Neural progenitor cell (in vitro differentiated cells): ENCODE data around the gene PSTPIP1. TPM values are rescaled to one million over a fixed set of nuclear protein-coding genes. Genes with fewer than 3 reads are reported as not detected.

Source experiments
- DNase-seq: peaks from one replicate; pipeline ENCODE4 v3.0.0-alpha.2; 2016; ENCODE audit warnings: low spot score
- H2AFZ ChIP-seq: fragments of 200-600 bp; sonication (generic); replicated peaks from 2 replicates; pipeline ENCODE4 v1.6.1; 2016; ENCODE audit warnings: antibody characterized with exemption
- H3F3A ChIP-seq: fragments of 200-600 bp; sonication (generic); 2 replicates; pipeline ENCODE4 v1.6.1; 2016; ENCODE audit warnings: antibody characterized with exemption, low read depth
- H3K27ac ChIP-seq: fragments of 200-600 bp; sonication (generic); 2 replicates; pipeline ENCODE4 v1.5.1; 2016; ENCODE audit warnings: mild to moderate bottlenecking
- H3K27me3 ChIP-seq: fragments of 200-600 bp; sonication (generic); 2 replicates; pipeline ENCODE4 v1.6.1; 2016; ENCODE audit warnings: mild to moderate bottlenecking, moderate library complexity
- H3K36me3 ChIP-seq: fragments of 200-600 bp; sonication (generic); 2 replicates; pipeline ENCODE4 v1.5.1; 2016
- H3K4me1 ChIP-seq: fragments of 200-600 bp; sonication (generic); 2 replicates; pipeline ENCODE4 v1.6.1; 2016; ENCODE audit warnings: mixed run types
- H3K4me2 ChIP-seq: fragments of 200-600 bp; sonication (generic); 2 replicates; pipeline ENCODE4 v1.6.1; 2016
- H3K4me3 ChIP-seq: fragments of 200-600 bp; sonication (generic); 2 replicates; pipeline ENCODE4 v1.5.1; 2016
- H3K79me2 ChIP-seq: fragments of 200-600 bp; sonication (generic); 2 replicates; pipeline ENCODE4 v1.6.1; 2016; ENCODE audit warnings: low read depth
- H3K9ac ChIP-seq: fragments of 200-600 bp; sonication (generic); 2 replicates; pipeline ENCODE4 v1.6.1; 2016
- H3K9me3 ChIP-seq: fragments of 200-600 bp; sonication (generic); 2 replicates; pipeline ENCODE4 v1.5.1; 2016; ENCODE audit warnings: low read depth
- H4K20me1 ChIP-seq: fragments of 200-600 bp; sonication (generic); 2 replicates; pipeline ENCODE4 v1.6.1; 2016; ENCODE audit warnings: low read depth
- H3K27ac Mint-ChIP-seq: 3 replicates; pipeline ENCODE4 v1.8.0; 2021; ENCODE audit warnings: mixed read lengths
- H3K27me3 Mint-ChIP-seq: 2 replicates; pipeline ENCODE4 v1.8.0; 2022; ENCODE audit warnings: low read depth, mild to moderate bottlenecking, inconsistent platforms, moderate library complexity, mixed read lengths; ENCODE audit not compliant: insufficient read depth
- H3K36me3 Mint-ChIP-seq: 3 replicates; pipeline ENCODE4 v1.8.0; 2021; ENCODE audit warnings: mixed read lengths
- H3K4me1 Mint-ChIP-seq: 3 replicates; pipeline ENCODE4 v1.8.0; 2021; ENCODE audit warnings: mixed read lengths
- H3K4me3 Mint-ChIP-seq: 3 replicates; pipeline ENCODE4 v1.8.0; 2021; ENCODE audit warnings: mild to moderate bottlenecking, moderate library complexity, mixed read lengths
- H3K9me3 Mint-ChIP-seq: 3 replicates; pipeline ENCODE4 v1.8.0; 2020; ENCODE audit warnings: mixed read lengths
- CTCF ChIP-seq: fragments of 200-600 bp; sonication (generic); IDR thresholded peaks from 2 replicates; pipeline ENCODE4 v1.5.1; 2017; ENCODE audit warnings: antibody characterized with exemption, mild to moderate bottlenecking
- EZH2 ChIP-seq: fragments of 200-600 bp; sonication (generic); IDR thresholded peaks from 2 replicates; pipeline ENCODE4 v1.6.1; 2017; ENCODE audit warnings: antibody characterized with exemption, mild to moderate bottlenecking, moderate library complexity
- EZH2phosphoT487 ChIP-seq: fragments of 200-600 bp; sonication (generic); IDR thresholded peaks from 2 replicates; pipeline ENCODE4 v1.6.1; 2017; ENCODE audit warnings: antibody characterized with exemption
- total RNA-seq: library from RNA; depleted of rRNA; stranded (reverse); fragments of >200 nt; gene quantifications from 2 replicates; pipeline ENCODE4 v1.2.3, GENCODE V29; 2015; ENCODE audit warnings: low replicate concordance

PSTPIP1 gene
- total RNA-seq, 1 donor from 2014 or later: 0.19 TPM

GRCh38 chr15:77024273-77025082 is 29.6 kb downstream of the PSTPIP1 start:
- Histone ChIP-seq H3K4me1 (no peaks in the 10 kb centered on the region), H3K4me2 (no peak overlapping the region), H3K36me3 (no peaks in the 10 kb centered on the region), H2AFZ (peak overlapping the region; percentile 30), H3K79me2 (no peaks in the 10 kb centered on the region), H3K27me3 (no peaks in the 10 kb centered on the region), H4K20me1 (no peaks in the 10 kb centered on the region), H3K27ac (no peak overlapping the region), H3F3A (no peaks in the 10 kb centered on the region), H3K4me3 (no peak overlapping the region), H3K9me3 (no peaks in the 10 kb centered on the region), H3K9ac (no peak overlapping the region)
- peak; percentile 82 for DNase-seq
- H3K27me3 Mint-ChIP-seq: peaks cover 15% of the 10 kb centered on the region
- no peaks in the 10 kb centered on the region for H3K9me3 Mint-ChIP-seq
- H3K4me3 Mint-ChIP-seq: no peak overlapping the region
- no peaks in the 10 kb centered on the region for H3K36me3 Mint-ChIP-seq
- no peak overlapping the region for H3K27ac Mint-ChIP-seq
- peaks cover 4% of the 10 kb centered on the region for H3K4me1 Mint-ChIP-seq
- TF ChIP-seq CTCF (peak; percentile 96), EZH2phosphoT487 (no peak)

- Mint-ChIP-seq H3K4me3 (no peak overlapping the region), H3K27ac (no peak overlapping the region), H3K9me3 (no peaks in the 10 kb centered on the region), H3K27me3 (peaks cover 13% of the 10 kb centered on the region), H3K4me1 (peaks cover 8% of the 10 kb centered on the region), H3K36me3 (no peaks in the 10 kb centered on the region)
- Histone ChIP-seq H3F3A (no peaks in the 10 kb centered on the region), H3K79me2 (no peaks in the 10 kb centered on the region), H3K9ac (no peak overlapping the region), H3K27ac (no peak overlapping the region), H3K4me3 (no peak overlapping the region), H3K4me1 (peaks cover 5% of the 10 kb centered on the region), H3K4me2 (no peak overlapping the region), H3K36me3 (no peaks in the 10 kb centered on the region), H4K20me1 (no peaks in the 10 kb centered on the region), H3K27me3 (no peaks in the 10 kb centered on the region), H3K9me3 (no peaks in the 10 kb centered on the region), H2AFZ (no peak overlapping the region)
- DNase-seq: peak; percentile 1
- TF ChIP-seq EZH2phosphoT487 (no peak), EZH2 (no peak), CTCF (no peak)
Observed at GRCh38 chr15:77025083-77025901, 30.4 kb downstream of the PSTPIP1 start.

GRCh38 chr15:77025941-77026411 is 31.1 kb downstream of the PSTPIP1 start:
- Histone ChIP-seq H3K9me3 (no peaks in the 10 kb centered on the region), H3K27ac (no peak overlapping the region), H3K4me2 (no peak overlapping the region), H3K79me2 (no peaks in the 10 kb centered on the region), H3K4me1 (peaks cover 12% of the 10 kb centered on the region), H3K27me3 (no peaks in the 10 kb centered on the region), H3F3A (peaks cover 4% of the 10 kb centered on the region), H4K20me1 (no peaks in the 10 kb centered on the region), H3K9ac (no peak overlapping the region), H3K36me3 (no peaks in the 10 kb centered on the region), H2AFZ (no peak overlapping the region), H3K4me3 (no peak overlapping the region)
- Mint-ChIP-seq H3K27ac (no peak overlapping the region), H3K4me3 (no peak overlapping the region), H3K36me3 (no peaks in the 10 kb centered on the region), H3K4me1 (peaks cover 8% of the 10 kb centered on the region), H3K27me3 (peaks cover 13% of the 10 kb centered on the region), H3K9me3 (no peaks in the 10 kb centered on the region)
- no peak for TF ChIP-seq CTCF
- no peak for TF ChIP-seq EZH2
- no peak for TF ChIP-seq EZH2phosphoT487
- DNase-seq: no peak
